HEK293T (cell line): ENCODE measurements around the gene AFG3L2.

Source experiments
- ARNT ChIP-seq: fragments of 450-650 bp; IDR thresholded peaks from 2 replicates; pipeline ENCODE4 v1.6.1; 2017; ENCODE audit warnings: mild to moderate bottlenecking
- BHLHE40 ChIP-seq: fragments of 450-650 bp; IDR thresholded peaks from 2 replicates; pipeline ENCODE4 v1.6.1; 2016; ENCODE audit warnings: mild to moderate bottlenecking, moderate library complexity, borderline replicate concordance
- ELF4 ChIP-seq: fragments of 450-650 bp; IDR thresholded peaks from 2 replicates; pipeline ENCODE4 v1.6.1; 2017; ENCODE audit warnings: antibody characterized with exemption
- FOXA1 ChIP-seq: fragments of 450-650 bp; IDR thresholded peaks from 2 replicates; pipeline ENCODE4 v1.6.1; 2016; ENCODE audit warnings: mild to moderate bottlenecking
- FOXK2 ChIP-seq: fragments of 450-650 bp; IDR thresholded peaks from 2 replicates; pipeline ENCODE4 v1.6.1; 2016; ENCODE audit warnings: mild to moderate bottlenecking
- FOXM1 ChIP-seq: fragments of 450-650 bp; IDR thresholded peaks from 2 replicates; pipeline ENCODE4 v1.6.1; 2017; ENCODE audit warnings: mild to moderate bottlenecking, borderline replicate concordance
- LEF1 ChIP-seq: fragments of 450-650 bp; IDR thresholded peaks from 2 replicates; pipeline ENCODE4 v1.6.1; 2017; ENCODE audit warnings: mild to moderate bottlenecking, borderline replicate concordance
- NFRKB ChIP-seq: fragments of 450-650 bp; IDR thresholded peaks from 2 replicates; pipeline ENCODE4 v1.6.1; 2016; ENCODE audit warnings: mild to moderate bottlenecking, moderate library complexity
- PKNOX1 ChIP-seq: fragments of 450-650 bp; IDR thresholded peaks from 2 replicates; pipeline ENCODE4 v1.6.1; 2016
- SP1 ChIP-seq: fragments of 450-650 bp; IDR thresholded peaks from 2 replicates; pipeline ENCODE4 v1.6.1; 2017
- SUZ12 ChIP-seq: fragments of 450-650 bp; IDR thresholded peaks from 2 replicates; pipeline ENCODE4 v1.6.1; 2016; ENCODE audit warnings: mild to moderate bottlenecking
- TARDBP ChIP-seq: fragments of 450-650 bp; IDR thresholded peaks from 2 replicates; pipeline ENCODE4 v1.6.1; 2016
- ZNF384 ChIP-seq: fragments of 450-650 bp; IDR thresholded peaks from 2 replicates; pipeline ENCODE4 v1.6.1; 2016

- TF ChIP-seq SP1: no peak
- TF ChIP-seq FOXM1: no peak
- TF ChIP-seq NFRKB: no peak
- TF ChIP-seq TARDBP: no peak
- no peak for TF ChIP-seq BHLHE40
- no peak for TF ChIP-seq FOXA1
- no peak for TF ChIP-seq FOXK2
- no peak for TF ChIP-seq LEF1
- TF ChIP-seq SUZ12: no peak
- no peak for TF ChIP-seq ZNF384
- TF ChIP-seq PKNOX1: no peak
- TF ChIP-seq ELF4: no peak
- no peak for TF ChIP-seq ARNT
Measured at GRCh38 chr18:12361770-12362378, 15.2 kb downstream of the AFG3L2 start.
